Fibroblast of the aortic adventitia (primary cell): Measurements from ENCODE around the gene FAM98C. TPM values are rescaled to one million over a fixed set of nuclear protein-coding genes. Genes with fewer than 3 reads are reported as not detected.
A peak's percentile ranks its signal among the peaks of the same experiment; 100 is the strongest.

Experiments
- DNase-seq: peaks from one replicate; pipeline ENCODE4 v3.0.0-alpha.2; 2010; ENCODE audit warnings: low read depth
- H3K4me3 ChIP-seq: 2 replicates; pipeline ENCODE4 v1.5.1; 2011; ENCODE audit warnings: low read depth, mild to moderate bottlenecking, control low read depth, low read length, moderate library complexity
- CTCF ChIP-seq: IDR thresholded peaks from 2 replicates; pipeline ENCODE4 v1.5.1; 2011; ENCODE audit warnings: mild to moderate bottlenecking, low read length, control low read depth, inconsistent platforms; ENCODE audit not compliant: insufficient read depth
- total RNA-seq: library from RNA; depleted of rRNA; stranded (reverse); fragments of >200 nt; gene quantifications from 2 replicates; pipeline ENCODE4 v1.2.3, GENCODE V29; 2012; ENCODE audit warnings: low replicate concordance

The FAM98C gene
- total RNA-seq, 1 donor = 11.9 TPM

GRCh38 chr19:38370299-38370698 lies 32.6 kb upstream of the FAM98C start:
- no peak for DNase-seq
- no peak overlapping the region for H3K4me3 ChIP-seq
- TF ChIP-seq CTCF = no peak

GRCh38 chr19:38371081-38371480 lies 31.8 kb upstream of the FAM98C start:
- DNase-seq = no peak
- TF ChIP-seq CTCF = no peak

GRCh38 chr19:38373907-38374331 lies 29.0 kb upstream of the FAM98C start:
- DNase-seq = no peak
- TF ChIP-seq CTCF = no peak
- H3K4me3 ChIP-seq = peak overlapping the region; percentile 91

More at GRCh38 chr19:38371081-38371480, 31.8 kb upstream of the FAM98C start:
- H3K4me3 ChIP-seq = no peak overlapping the region

- TF ChIP-seq CTCF = peak; percentile 13
- peak; percentile 95 for DNase-seq
- H3K4me3 ChIP-seq = peak within 1 kb of the TSS; percentile 91
Observed at GRCh38 chr19:38374332-38375097, 28.4 kb upstream of the FAM98C start, which contains the start of gene PSMD8. PSMD8 (plus strand) TSS chr19:38374571; CDS start chr19:38374602, 31 bp downstream.

GRCh38 chr19:38375098-38375493 lies 27.8 kb upstream of the FAM98C start:
- DNase-seq = no peak
- H3K4me3 ChIP-seq = peak overlapping the region; percentile 91
- TF ChIP-seq CTCF = no peak

- H3K4me3 ChIP-seq = peak overlapping the region; percentile 91
- DNase-seq = peak; percentile 41
- TF ChIP-seq CTCF = no peak
Observed at GRCh38 chr19:38375748-38376147, 27.1 kb upstream of the FAM98C start.
